Activated T-helper 1 cell treated with Interleukin-2 at 50 U/mL for 16 hours (primary cell): ENCODE measurements around the gene AGBL2.
A peak's percentile ranks its signal among the peaks of the same experiment; 100 is the strongest.
"Not testable (repeated sequence)": the region's sequence is repeated elsewhere in the genome, so short reads cannot be mapped to it uniquely, and the experiment has no call there.

Experiments used
- DNase-seq: peaks from one replicate; pipeline ENCODE4 v3.0.0-alpha.2; 2020; ENCODE audit warnings: low read depth

AGBL2 gene

GRCh38 chr11:47715082-47715669, at the start of gene AGBL2:
Gene AGBL2 (minus strand): TSS chr11:47715369. CDS start chr11:47714650, 719 bp downstream.
- peak; percentile 74 for DNase-seq

GRCh38 chr11:47759291-47759690, 44.1 kb upstream of the AGBL2 start:
- DNase-seq = not testable (repeated sequence)

GRCh38 chr11:47756208-47756607, 41.0 kb upstream of the AGBL2 start:
- no peak for DNase-seq

GRCh38 chr11:47750725-47751124, 35.6 kb upstream of the AGBL2 start:
- no peak for DNase-seq

- DNase-seq = not testable (repeated sequence)
These were observed 27.3 kb upstream of the AGBL2 start for GRCh38 chr11:47742494-47742893.

- DNase-seq = not testable (repeated sequence)
These were observed 22.6 kb upstream of the AGBL2 start for GRCh38 chr11:47737817-47738216.

GRCh38 chr11:47732271-47732670, 17.1 kb upstream of the AGBL2 start:
- no peak for DNase-seq

- no peak for DNase-seq
These were observed 16.3 kb upstream of the AGBL2 start for GRCh38 chr11:47731475-47731874.

- no peak for DNase-seq
These were observed 11.8 kb upstream of the AGBL2 start for GRCh38 chr11:47726878-47727514.

GRCh38 chr11:47726118-47726442, 10.9 kb upstream of the AGBL2 start:
- no peak for DNase-seq

GRCh38 chr11:47725442-47726117, 10.4 kb upstream of the AGBL2 start:
- DNase-seq = no peak

GRCh38 chr11:47724041-47724729, 9.0 kb upstream of the AGBL2 start:
- no peak for DNase-seq

- DNase-seq = no peak
These were observed 7.9 kb upstream of the AGBL2 start for GRCh38 chr11:47723041-47723440.

GRCh38 chr11:47720651-47721050, 5.5 kb upstream of the AGBL2 start:
- no peak for DNase-seq

GRCh38 chr11:47716692-47717091, 1.5 kb upstream of the AGBL2 start:
- no peak for DNase-seq

GRCh38 chr11:47714554-47715081, 551 bp downstream of the AGBL2 start:
- DNase-seq = no peak

GRCh38 chr11:47711816-47712215, 3.4 kb downstream of the AGBL2 start:
- no peak for DNase-seq

GRCh38 chr11:47711225-47711624, 3.9 kb downstream of the AGBL2 start:
- DNase-seq = no peak

GRCh38 chr11:47707275-47707786, 7.8 kb downstream of the AGBL2 start:
- DNase-seq = not testable (repeated sequence)

GRCh38 chr11:47705721-47706120, 9.4 kb downstream of the AGBL2 start:
- no peak for DNase-seq

GRCh38 chr11:47691979-47692378, 23.2 kb downstream of the AGBL2 start:
- no peak for DNase-seq

GRCh38 chr11:47689480-47689879, 25.7 kb downstream of the AGBL2 start:
- no peak for DNase-seq
